NT2/D1 (cell line): ENCODE results near the gene PRDM10.
"Not testable (repeated sequence)": the region's sequence is repeated elsewhere in the genome, so short reads cannot be mapped to it uniquely, and the experiment has no call there.

ENCODE experiments used
- DNase-seq: peaks from one replicate; pipeline ENCODE4 v3.0.0-alpha.2; 2011; ENCODE audit warnings: low read depth, low spot score
- H3K27me3 ChIP-seq: 2 replicates; pipeline ENCODE4 v1.6.0; 2011; ENCODE audit warnings: mild to moderate bottlenecking; ENCODE audit not compliant: insufficient read length, insufficient read depth
- H3K36me3 ChIP-seq: 2 replicates; pipeline ENCODE4 v1.6.1; 2011; ENCODE audit warnings: mild to moderate bottlenecking, low read length, mixed read lengths; ENCODE audit not compliant: insufficient read depth, insufficient read length
- H3K4me1 ChIP-seq: 2 replicates; pipeline ENCODE4 v1.5.1; 2011; ENCODE audit not compliant: insufficient read depth, insufficient read length
- H3K4me3 ChIP-seq: 2 replicates; pipeline ENCODE4 v1.5.1; 2011; ENCODE audit warnings: low read depth; ENCODE audit not compliant: insufficient read length
- H3K9ac ChIP-seq: 2 replicates; pipeline ENCODE4 v1.6.0; 2011; ENCODE audit warnings: low read depth; ENCODE audit not compliant: insufficient read length
- H3K9me3 ChIP-seq: 2 replicates; pipeline ENCODE4 v1.5.1; 2011; ENCODE audit warnings: mild to moderate bottlenecking, low read length; ENCODE audit not compliant: insufficient read depth
- SUZ12 ChIP-seq: IDR thresholded peaks from 2 replicates; pipeline ENCODE4 v1.6.1; 2011; ENCODE audit not compliant: insufficient read length, insufficient read depth; ENCODE audit errors: extremely low read depth
- YY1 ChIP-seq: IDR thresholded peaks from 2 replicates; pipeline ENCODE4 v1.6.1; 2011; ENCODE audit not compliant: insufficient read length, insufficient read depth
- ZNF274 ChIP-seq: IDR thresholded peaks from 2 replicates; pipeline ENCODE4 v1.6.1; 2011; ENCODE audit warnings: mild to moderate bottlenecking, low read depth, low read length

The PRDM10 gene

DNA sequence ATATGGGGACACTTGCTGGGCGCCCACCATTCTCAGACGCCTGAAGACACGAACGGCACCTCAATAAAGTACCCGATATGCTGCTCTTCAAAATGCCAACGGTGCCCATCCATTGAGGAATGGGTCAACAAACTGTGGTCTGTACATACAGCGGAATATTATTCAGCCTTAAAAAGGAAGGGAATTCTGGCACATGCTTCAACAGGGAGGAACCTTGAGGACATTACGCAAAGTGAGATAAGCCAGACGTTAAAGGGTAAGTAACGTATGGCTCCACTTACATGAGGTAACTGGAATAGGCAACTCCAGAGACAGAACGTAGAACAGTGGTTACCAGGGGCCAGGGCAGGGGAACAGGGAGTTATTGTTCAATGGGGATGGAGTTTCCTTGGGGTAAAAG is 28.0 kb downstream of the PRDM10 start:
- Histone ChIP-seq H3K27me3 (no peaks in the 10 kb centered on the region), H3K4me3 (no peak overlapping the region), H3K36me3 (no peaks in the 10 kb centered on the region), H3K4me1 (no peaks in the 10 kb centered on the region), H3K9ac (no peak overlapping the region), H3K9me3 (no peaks in the 10 kb centered on the region)
- TF ChIP-seq YY1 (no peak), SUZ12 (no peak), ZNF274 (no peak)
- DNase-seq = no peak

DNA sequence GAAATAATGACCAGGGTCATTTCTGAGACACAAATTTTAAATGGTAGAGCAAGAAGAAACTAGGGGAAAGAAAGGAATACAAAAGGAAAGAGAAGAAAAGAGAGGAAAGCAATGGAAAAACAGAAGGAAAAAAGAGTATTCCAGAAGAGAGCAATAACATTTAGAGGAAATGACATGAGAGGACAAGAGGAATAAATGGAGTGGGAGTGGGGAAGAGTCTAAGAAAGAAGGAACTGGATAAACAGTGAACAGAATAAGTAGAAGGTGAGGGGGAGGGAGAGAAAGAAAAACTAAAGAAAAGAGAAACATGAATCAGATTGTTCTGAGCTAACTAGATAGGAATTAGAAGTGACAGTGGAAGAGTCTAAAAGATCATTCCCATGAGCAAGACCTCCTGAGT is 28.4 kb downstream of the PRDM10 start:
- Histone ChIP-seq H3K4me3 (no peak overlapping the region), H3K27me3 (no peaks in the 10 kb centered on the region), H3K9me3 (no peaks in the 10 kb centered on the region), H3K9ac (no peak overlapping the region), H3K36me3 (no peaks in the 10 kb centered on the region), H3K4me1 (no peaks in the 10 kb centered on the region)
- TF ChIP-seq SUZ12 (no peak), YY1 (no peak), ZNF274 (no peak)
- no peak for DNase-seq

DNA sequence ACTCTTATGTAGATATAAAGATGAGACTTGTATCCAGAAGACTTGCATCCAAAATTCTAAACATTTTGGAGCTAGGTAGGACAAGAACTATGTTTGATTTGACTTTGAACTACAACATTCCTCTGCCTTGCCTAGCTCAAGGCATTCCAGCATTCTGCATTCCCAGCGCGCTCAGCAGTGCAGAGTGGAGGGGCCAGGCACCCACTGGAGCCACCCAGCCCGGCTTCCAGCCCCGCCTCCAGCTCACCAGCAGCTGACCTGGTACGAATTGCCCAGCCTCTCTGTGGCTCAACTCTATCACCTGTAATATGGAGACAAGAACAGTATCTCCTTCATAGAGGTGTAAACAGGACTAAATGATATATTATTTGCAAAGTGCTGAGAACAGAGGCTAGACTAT is 28.8 kb downstream of the PRDM10 start:
- TF ChIP-seq ZNF274 = no peak
- no peak for TF ChIP-seq YY1
- TF ChIP-seq SUZ12 = no peak
- Histone ChIP-seq H3K4me1 (no peaks in the 10 kb centered on the region), H3K27me3 (no peaks in the 10 kb centered on the region), H3K4me3 (no peak overlapping the region), H3K9ac (no peak overlapping the region), H3K9me3 (no peaks in the 10 kb centered on the region), H3K36me3 (no peaks in the 10 kb centered on the region)
- peak; percentile 36 for DNase-seq

DNA sequence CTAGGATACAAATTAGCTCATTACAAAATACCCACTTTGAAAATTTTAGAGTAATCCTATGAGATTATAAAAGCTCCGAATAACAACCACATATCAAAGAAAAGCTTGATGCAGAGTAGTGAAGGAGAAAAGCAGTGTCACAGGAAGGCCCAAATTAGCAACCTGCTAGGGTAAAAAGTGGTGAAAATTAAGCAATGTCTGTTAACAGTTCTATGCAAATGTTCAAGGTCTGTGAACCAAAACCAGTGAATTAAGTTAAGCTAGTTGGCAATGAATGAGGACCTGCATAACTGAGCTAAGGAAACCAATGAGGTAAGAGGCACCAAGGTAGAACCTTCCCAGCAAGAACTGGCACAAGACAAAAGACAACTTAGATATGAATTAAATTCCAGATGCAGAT is 29.6 kb downstream of the PRDM10 start:
- no peak for DNase-seq
- Histone ChIP-seq H3K4me1 (no peaks in the 10 kb centered on the region), H3K27me3 (no peaks in the 10 kb centered on the region), H3K36me3 (no peaks in the 10 kb centered on the region), H3K9me3 (no peaks in the 10 kb centered on the region), H3K4me3 (no peak overlapping the region), H3K9ac (no peak overlapping the region)
- TF ChIP-seq SUZ12 = no peak
- TF ChIP-seq ZNF274 = no peak
- TF ChIP-seq YY1 = no peak

DNA sequence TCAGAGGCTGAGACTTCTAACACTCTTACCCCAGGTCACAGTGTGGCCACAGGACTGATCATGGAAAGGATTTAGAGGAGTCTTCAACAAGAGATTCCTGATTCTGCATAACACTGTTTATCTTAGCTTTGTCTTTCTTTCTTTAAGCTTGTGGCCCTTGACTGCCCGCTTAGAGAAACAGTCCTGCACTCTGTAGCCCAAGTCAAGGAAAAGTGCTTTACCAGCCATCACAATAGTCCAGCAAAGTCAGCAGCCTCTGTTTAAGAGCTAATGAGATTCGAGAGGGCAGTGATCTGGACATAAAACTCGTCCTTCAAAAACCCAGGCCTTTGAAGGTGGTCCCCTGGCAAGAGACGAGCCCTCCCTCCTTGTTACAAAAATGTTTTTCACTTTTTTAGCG is 30.0 kb downstream of the PRDM10 start:
- no peak overlapping the region for H3K9ac ChIP-seq
- DNase-seq = peak; percentile 20
- H3K36me3 ChIP-seq = no peaks in the 10 kb centered on the region
- no peak for TF ChIP-seq ZNF274
- TF ChIP-seq YY1 = no peak
- TF ChIP-seq SUZ12 = no peak
- no peaks in the 10 kb centered on the region for H3K27me3 ChIP-seq
- peaks cover 2% of the 10 kb centered on the region for H3K4me1 ChIP-seq
- H3K9me3 ChIP-seq = no peaks in the 10 kb centered on the region
- H3K4me3 ChIP-seq = no peak overlapping the region

DNA sequence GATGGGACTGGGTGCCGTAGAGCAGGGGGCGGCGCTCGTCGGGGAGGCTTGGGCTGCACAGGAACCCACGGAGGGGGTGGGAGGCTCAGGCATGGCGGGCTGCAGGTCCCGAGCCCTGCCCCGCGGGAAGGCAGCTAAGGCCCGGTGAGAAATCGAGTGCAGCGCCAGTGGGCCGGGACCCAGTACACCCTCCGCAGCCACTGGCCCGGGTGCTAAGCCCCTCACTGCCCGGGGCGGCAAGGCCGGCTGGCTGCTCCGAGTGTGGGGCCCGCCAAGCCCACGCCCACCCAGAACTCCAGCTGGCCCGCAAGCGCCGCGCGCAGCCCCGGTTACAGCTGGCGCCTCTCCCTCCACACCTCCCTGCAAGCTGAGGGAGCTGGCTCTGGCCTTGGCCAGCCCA is 30.8 kb downstream of the PRDM10 start:
- not testable (repeated sequence) for H3K36me3 ChIP-seq, H3K27me3 ChIP-seq, DNase-seq, H3K4me1 ChIP-seq, H3K4me3 ChIP-seq, H3K9ac ChIP-seq, H3K9me3 ChIP-seq

DNA sequence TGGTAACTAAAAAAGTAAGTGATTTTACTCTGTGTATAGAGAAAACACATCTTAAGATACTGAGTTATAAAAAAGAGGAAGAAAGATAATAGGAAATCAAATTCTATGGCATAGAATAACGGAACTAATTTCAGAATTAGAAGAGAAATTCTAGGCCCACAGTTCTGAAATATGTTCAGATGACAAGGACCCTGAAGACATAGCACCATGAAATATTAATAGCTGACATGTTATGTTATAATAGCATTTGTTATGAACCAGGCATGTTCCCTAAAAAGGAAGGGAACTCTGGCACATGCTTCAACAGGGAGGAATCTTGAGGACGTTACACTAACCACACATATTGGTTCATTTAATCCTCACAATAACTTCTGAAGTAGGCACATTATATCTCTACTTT is 32.7 kb downstream of the PRDM10 start:
- DNase-seq = no peak
- Histone ChIP-seq H3K4me3 (no peak overlapping the region), H3K36me3 (no peaks in the 10 kb centered on the region), H3K27me3 (no peaks in the 10 kb centered on the region), H3K4me1 (peaks cover 2% of the 10 kb centered on the region), H3K9me3 (no peaks in the 10 kb centered on the region), H3K9ac (no peak overlapping the region)
- TF ChIP-seq ZNF274 (no peak), YY1 (no peak), SUZ12 (no peak)

DNA sequence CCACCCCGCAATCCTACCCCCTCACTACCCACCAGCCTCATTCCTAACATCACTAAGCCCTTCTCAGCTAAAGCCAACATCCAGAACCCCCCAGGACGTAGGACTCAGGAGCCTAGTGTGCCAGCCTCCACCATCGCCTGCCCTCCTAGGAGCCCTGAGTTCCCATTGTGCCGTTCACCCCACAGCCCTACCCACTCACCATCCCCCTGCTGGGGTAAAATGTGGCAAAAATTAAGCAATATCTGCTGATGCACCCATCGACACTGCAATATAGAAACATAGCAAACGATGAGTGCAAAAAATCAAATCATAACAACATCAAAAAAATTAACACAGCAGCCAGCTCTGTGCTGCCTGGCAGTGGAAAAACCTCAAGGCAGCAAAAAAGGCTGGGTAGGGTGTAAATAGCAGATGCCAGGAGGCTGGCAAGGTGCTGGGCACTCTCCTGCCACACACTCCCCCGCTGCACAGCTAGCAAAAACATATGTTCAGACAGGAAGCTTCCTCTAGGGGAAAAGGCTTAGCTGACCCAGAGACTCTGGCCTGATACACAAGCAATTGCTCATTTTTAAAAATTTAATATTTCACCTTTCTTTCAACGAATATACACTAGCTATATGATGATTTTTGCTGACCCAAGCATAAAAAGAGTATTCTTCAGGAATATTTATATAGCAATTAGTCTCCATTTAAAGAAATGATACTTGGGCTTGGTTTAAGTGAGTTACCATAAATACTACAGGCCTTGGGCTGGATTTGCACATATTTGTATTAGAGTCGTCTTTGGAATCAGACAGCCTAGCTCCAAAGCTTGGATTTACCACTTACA is 33.8 kb downstream of the PRDM10 start:
- peaks cover 2% of the 10 kb centered on the region for H3K4me1 ChIP-seq

More for the DNA sequence above, 33.8 kb downstream of the PRDM10 start:
- no peak for DNase-seq
- TF ChIP-seq ZNF274 = no peak
- TF ChIP-seq YY1 = no peak
- no peak for TF ChIP-seq SUZ12
- no peak overlapping the region for H3K9ac ChIP-seq
- no peak overlapping the region for H3K4me3 ChIP-seq
- no peaks in the 10 kb centered on the region for H3K9me3 ChIP-seq
- H3K27me3 ChIP-seq = no peaks in the 10 kb centered on the region
- no peaks in the 10 kb centered on the region for H3K36me3 ChIP-seq
